A549 (cell line): ENCODE measurements around the gene MCIDAS. TPM values are rescaled to one million over a fixed set of nuclear protein-coding genes. Genes with fewer than 3 reads are reported as not detected.

Experiments
- ATAC-seq, 2 experiments: fragments of 200-7000 bp in 1 of 2; fragments of >200 bp in 1 of 2; cut with Nextera tagmentation in 1 of 2; cut with Tn5 transposase in 1 of 2; 3 replicates each; pipeline versions ENCODE4 v1.8.0 to v1.9.1; 2018 to 2020; ENCODE audit warnings: mild to moderate bottlenecking in 1 of 2, moderate library complexity in 1 of 2
- CTCF ChIA-PET: fragments of 300-600 bp; sonication (Branson Sonifier 250); formaldehyde crosslinking; extraction: SDS; loops from one replicate; lab custom pipeline; 2021; ENCODE audit warnings: antibody characterized with exemption, inconsistent platforms; lab: Yijun Ruan, JAX
- POLR2A ChIA-PET: fragments of 350-600 bp; formaldehyde crosslinking; extraction: SDS; loops from one replicate; lab custom pipeline; 2021; ENCODE audit warnings: antibody characterized with exemption, inconsistent platforms; lab: Yijun Ruan, JAX
- DNase-seq, 2 experiments: peaks; one replicate each; pipeline versions ENCODE4 v3.0.0 to v3.0.0-alpha.2; 2011 to 2016; ENCODE audit warnings: low read depth in 1 of 2, low spot score in 1 of 2
- FAIRE-seq: peaks from 2 replicates; lab custom pipeline; 2011; peaks lifted over from hg19 to GRCh38; lab: Jason Lieb, UNC
- H3K27ac ChIP-seq, 2 experiments: fragments of >200 bp; sonication (Bioruptor Twin); formaldehyde crosslinking; 3 replicates each; pipeline ENCODE4 v1.5.1; 2016 to 2017
- H3K4me1 ChIP-seq: fragments of >200 bp; sonication (Bioruptor Twin); formaldehyde crosslinking; 3 replicates; pipeline ENCODE4 v1.6.1; 2016
- H3K4me2 ChIP-seq: fragments of >200 bp; sonication (Bioruptor Twin); formaldehyde crosslinking; 3 replicates; pipeline ENCODE4 v1.6.1; 2016
- H3K4me3 ChIP-seq: fragments of >200 bp; sonication (Bioruptor Twin); formaldehyde crosslinking; 3 replicates; pipeline ENCODE4 v1.5.1; 2016
- H3K9me3 ChIP-seq: fragments of >200 bp; sonication (Bioruptor Twin); formaldehyde crosslinking; 3 replicates; pipeline ENCODE4 v1.6.1; 2016
- CBX2 ChIP-seq: fragments of 200-600 bp; sonication (generic); IDR thresholded peaks from 2 replicates; pipeline ENCODE4 v1.6.1; 2016; ENCODE audit warnings: low read depth, mild to moderate bottlenecking, borderline replicate concordance
- CHD2 ChIP-seq: fragments of 150-350 bp; IDR thresholded peaks from 2 replicates; pipeline ENCODE4 v1.6.1; 2014; ENCODE audit warnings: low read length; ENCODE audit not compliant: partially characterized antibody
- CHD4 ChIP-seq: fragments of 200-600 bp; sonication (generic); IDR thresholded peaks from 2 replicates; pipeline ENCODE4 v1.6.1; 2016; ENCODE audit warnings: antibody characterized with exemption, mild to moderate bottlenecking, borderline replicate concordance
- FOSB ChIP-seq: fragments of 250-450 bp; sonication (Bioruptor Pico); IDR thresholded peaks from 2 replicates; pipeline ENCODE4 v1.5.0; 2020; ENCODE audit warnings: mild to moderate bottlenecking, moderate library complexity
- GATA3 ChIP-seq: IDR thresholded peaks from 2 replicates; pipeline ENCODE4 v1.6.1; 2012; ENCODE audit warnings: borderline replicate concordance
- HOXB5 ChIP-seq: fragments of 250-450 bp; sonication (Bioruptor Pico); IDR thresholded peaks from 2 replicates; pipeline ENCODE4 v1.5.0; 2020; ENCODE audit warnings: mild to moderate bottlenecking, moderate library complexity
- JUN ChIP-seq, 2 experiments: fragments of >200 bp; sonication (Bioruptor Twin); formaldehyde crosslinking; IDR thresholded peaks; 2 replicates in 1 of 2; 3 replicates in 1 of 2; pipeline ENCODE4 v1.6.1; 2016 to 2017
- JUNB ChIP-seq: fragments of >200 bp; sonication (Bioruptor Twin); formaldehyde crosslinking; IDR thresholded peaks from 2 replicates; pipeline ENCODE4 v1.6.1; 2016
- NFE2L2 ChIP-seq: fragments of 150-350 bp; conservative IDR thresholded peaks from 2 replicates; pipeline ENCODE4 v1.6.1; 2014; ENCODE audit warnings: low read length
- POLR2A ChIP-seq: IDR thresholded peaks from 2 replicates; pipeline ENCODE4 v1.6.1; 2012; ENCODE audit warnings: mild to moderate bottlenecking, low read length
- POLR2AphosphoS2 ChIP-seq: conservative IDR thresholded peaks from 2 replicates; pipeline ENCODE4 v1.6.1; 2012; ENCODE audit warnings: low read length, improper control_type of control experiment, inconsistent platforms
- RAD21 ChIP-seq, 2 experiments: fragments of >200 bp in 1 of 2; sonication (Bioruptor Twin) in 1 of 2; formaldehyde crosslinking in 1 of 2; IDR thresholded peaks in 1 of 2; conservative IDR thresholded peaks in 1 of 2; 2 replicates in 1 of 2; 3 replicates in 1 of 2; pipeline ENCODE4 v1.6.1; 2012 to 2018; ENCODE audit warnings: inconsistent platforms in 1 of 2
- RCOR1 ChIP-seq: fragments of 150-350 bp; IDR thresholded peaks from 2 replicates; pipeline ENCODE4 v1.6.1; 2014; ENCODE audit warnings: antibody characterized with exemption, low read length, low read depth
- RFX5 ChIP-seq: fragments of 450-650 bp; IDR thresholded peaks from 2 replicates; pipeline ENCODE4 v1.7.1; 2014; ENCODE audit warnings: antibody characterized with exemption, mild to moderate bottlenecking, moderate library complexity
- RNF2 ChIP-seq: fragments of 200-600 bp; sonication (generic); IDR thresholded peaks from 2 replicates; pipeline ENCODE4 v1.6.1; 2016; ENCODE audit warnings: low read depth, mild to moderate bottlenecking, antibody characterized with exemption, moderate library complexity, borderline replicate concordance
- TP53 ChIP-seq: fragments of 250-450 bp; sonication (Bioruptor Pico); IDR thresholded peaks from 2 replicates; pipeline ENCODE4 v1.5.0; 2021; ENCODE audit warnings: mild to moderate bottlenecking, moderate library complexity
- WGBS: methylation state at CpG from one replicate; pipeline ENCODE4 v1.1.6; 2017; ENCODE audit errors: missing lambda C conversion rate; 5-methylcytosine and 5-hydroxymethylcytosine counted together
- polyA plus RNA-seq, 4 experiments: library from polyadenylated mRNA; depleted of rRNA in 3 of 4; stranded (reverse); fragments of >200 nt; fragmentation: RNase III in 1 of 4; extraction: RNeasy Plus Mini Kit Qiagen cat#74134 plus additional on column Dnase treatment in 1 of 4; gene quantifications; 2 replicates in 3 of 4; 3 replicates in 1 of 4; pipeline ENCODE4 v1.2.3, GENCODE V29; 2011 to 2017
- TF ChIP-seq, protein P1 (sequence below): IDR thresholded peaks from 2 replicates; pipeline ENCODE4 v1.6.1; 2012; ENCODE audit warnings: low read depth, borderline replicate concordance
- TF ChIP-seq, protein P2 (sequence below): fragments of 200-600 bp; sonication (generic); IDR thresholded peaks from 2 replicates; pipeline ENCODE4 v1.6.1; 2016; ENCODE audit warnings: antibody characterized with exemption, mild to moderate bottlenecking, moderate library complexity
- TF ChIP-seq, protein P3 (sequence below): fragments of 150-350 bp; IDR thresholded peaks from 2 replicates; pipeline ENCODE4 v1.6.1; 2014; ENCODE audit warnings: low read depth, mild to moderate bottlenecking, low read length

Gene MCIDAS
- polyA plus RNA-seq, 2 of the 4 experiments (the other 2 are of a cell fraction) = 2.2 TPM

DNA sequence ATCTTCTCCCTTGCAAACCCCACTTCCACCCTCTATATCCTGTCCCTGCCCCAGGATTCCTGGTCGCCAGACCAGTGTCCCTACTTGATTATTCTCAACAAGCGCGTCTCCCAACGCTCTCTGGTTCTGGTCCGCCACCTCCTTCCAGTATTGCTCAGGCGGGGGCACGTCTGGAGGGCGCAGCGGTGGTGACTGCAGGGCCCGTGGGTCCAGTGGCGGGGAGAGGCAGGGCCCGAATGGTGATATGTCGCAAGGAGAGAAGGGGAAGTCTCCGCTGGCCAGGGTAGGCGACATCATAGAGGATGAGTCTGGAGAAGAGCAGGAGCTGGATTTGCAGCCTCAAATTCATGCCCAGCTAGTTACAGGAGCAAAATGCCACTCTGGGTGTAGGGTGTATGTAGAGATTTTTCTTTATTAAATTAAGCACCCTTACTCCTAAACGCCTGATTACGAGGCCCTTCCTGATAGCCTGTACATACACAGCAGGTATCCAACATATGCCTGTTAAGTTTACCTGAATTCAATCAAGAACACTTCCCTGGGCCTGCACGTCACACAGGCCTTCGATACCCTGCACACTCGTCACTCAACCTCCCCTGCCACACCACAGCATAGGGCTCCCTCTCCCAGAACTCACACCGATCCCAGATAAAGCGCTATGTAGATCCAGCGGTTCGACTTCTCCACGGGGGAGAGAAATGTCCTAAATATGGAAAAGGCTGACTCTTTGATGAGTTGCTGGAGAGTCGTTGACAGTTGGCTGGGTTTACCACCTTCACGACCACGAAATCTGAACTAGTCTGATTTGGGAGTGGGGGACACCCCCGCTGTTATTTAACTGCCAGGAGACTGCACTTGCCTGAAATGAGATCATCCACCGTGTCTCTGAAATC is 4.8 kb downstream of the MCIDAS start:
- no peak overlapping the region for H3K4me3 ChIP-seq
- ATAC-seq (no peak), FAIRE-seq (no peak), DNase-seq (no peak)
- H3K27ac ChIP-seq = no peak overlapping the region
- WGBS = 91% methylated on average over 30 of the region's 30 CpGs
- no peaks in the 10 kb centered on the region for H3K4me1 ChIP-seq
- H3K4me2 ChIP-seq = no peak overlapping the region
- H3K9me3 ChIP-seq = no peaks in the 10 kb centered on the region
- CTCF ChIA-PET = no interaction called here
- POLR2A ChIA-PET = no interaction called here
- no peak for TF ChIP-seq JUN (IDR thresholded peaks at IDR 0.05)
- TF ChIP-seq GATA3 = no peak

DNA sequence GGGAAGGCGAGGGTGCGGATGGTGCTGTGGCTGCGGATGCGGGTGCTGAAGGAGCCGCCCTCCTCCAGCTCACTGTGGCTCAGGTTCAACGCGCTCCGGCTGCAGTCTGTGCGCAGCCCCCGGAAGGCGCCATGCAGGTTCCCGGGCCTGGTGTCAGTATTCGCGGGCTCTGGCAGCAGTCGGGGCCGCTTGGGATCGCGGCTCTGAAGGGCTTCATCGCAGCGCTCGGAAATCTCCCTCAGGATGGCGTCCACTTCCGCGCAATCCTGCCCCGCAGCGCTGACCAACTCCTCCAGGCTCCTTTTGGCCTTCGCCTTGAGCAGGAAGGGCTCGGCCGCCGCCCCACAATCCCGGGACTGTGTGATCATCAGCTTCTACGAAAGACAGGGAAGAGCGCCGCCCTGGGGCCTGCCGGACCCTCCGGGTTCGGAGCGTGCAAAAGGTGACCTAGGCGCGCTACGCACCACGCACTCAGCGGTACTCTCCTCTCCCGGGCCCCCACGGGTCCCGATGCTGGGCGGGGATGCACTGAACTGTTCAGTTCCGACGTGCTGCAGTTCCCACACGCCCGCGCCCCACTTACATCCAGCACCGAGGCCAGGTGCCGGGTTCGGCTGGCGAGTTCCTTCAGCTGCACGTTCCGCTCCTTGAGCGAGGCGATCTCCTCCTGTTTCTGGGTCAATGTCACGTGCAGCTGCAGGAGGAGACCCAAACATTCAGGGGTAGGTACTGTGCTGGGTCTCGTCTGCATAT is 6.5 kb downstream of the MCIDAS start:
- TF ChIP-seq CHD4 (no peak), TP53 (no peak), RCOR1 (no peak), JUN (IDR thresholded peaks at IDR 0.05) (no peak), RFX5 (no peak), POLR2A (no peak), FOSB (CRISPR knock-in tag) (no peak), RAD21 (conservative IDR thresholded peaks at IDR 0.05 in 1 of 2, IDR thresholded peaks at IDR 0.05 in 1 of 2) (no peak), CHD2 (no peak), POLR2AphosphoS2 (no peak), CBX2 (no peak), JUNB (no peak), HOXB5 (CRISPR knock-in tag) (no peak), NFE2L2 (no peak), RNF2 (no peak)
- TF ChIP-seq, protein P1, sequence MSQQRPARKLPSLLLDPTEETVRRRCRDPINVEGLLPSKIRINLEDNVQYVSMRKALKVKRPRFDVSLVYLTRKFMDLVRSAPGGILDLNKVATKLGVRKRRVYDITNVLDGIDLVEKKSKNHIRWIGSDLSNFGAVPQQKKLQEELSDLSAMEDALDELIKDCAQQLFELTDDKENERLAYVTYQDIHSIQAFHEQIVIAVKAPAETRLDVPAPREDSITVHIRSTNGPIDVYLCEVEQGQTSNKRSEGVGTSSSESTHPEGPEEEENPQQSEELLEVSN = no peak
- TF ChIP-seq, protein P2, sequence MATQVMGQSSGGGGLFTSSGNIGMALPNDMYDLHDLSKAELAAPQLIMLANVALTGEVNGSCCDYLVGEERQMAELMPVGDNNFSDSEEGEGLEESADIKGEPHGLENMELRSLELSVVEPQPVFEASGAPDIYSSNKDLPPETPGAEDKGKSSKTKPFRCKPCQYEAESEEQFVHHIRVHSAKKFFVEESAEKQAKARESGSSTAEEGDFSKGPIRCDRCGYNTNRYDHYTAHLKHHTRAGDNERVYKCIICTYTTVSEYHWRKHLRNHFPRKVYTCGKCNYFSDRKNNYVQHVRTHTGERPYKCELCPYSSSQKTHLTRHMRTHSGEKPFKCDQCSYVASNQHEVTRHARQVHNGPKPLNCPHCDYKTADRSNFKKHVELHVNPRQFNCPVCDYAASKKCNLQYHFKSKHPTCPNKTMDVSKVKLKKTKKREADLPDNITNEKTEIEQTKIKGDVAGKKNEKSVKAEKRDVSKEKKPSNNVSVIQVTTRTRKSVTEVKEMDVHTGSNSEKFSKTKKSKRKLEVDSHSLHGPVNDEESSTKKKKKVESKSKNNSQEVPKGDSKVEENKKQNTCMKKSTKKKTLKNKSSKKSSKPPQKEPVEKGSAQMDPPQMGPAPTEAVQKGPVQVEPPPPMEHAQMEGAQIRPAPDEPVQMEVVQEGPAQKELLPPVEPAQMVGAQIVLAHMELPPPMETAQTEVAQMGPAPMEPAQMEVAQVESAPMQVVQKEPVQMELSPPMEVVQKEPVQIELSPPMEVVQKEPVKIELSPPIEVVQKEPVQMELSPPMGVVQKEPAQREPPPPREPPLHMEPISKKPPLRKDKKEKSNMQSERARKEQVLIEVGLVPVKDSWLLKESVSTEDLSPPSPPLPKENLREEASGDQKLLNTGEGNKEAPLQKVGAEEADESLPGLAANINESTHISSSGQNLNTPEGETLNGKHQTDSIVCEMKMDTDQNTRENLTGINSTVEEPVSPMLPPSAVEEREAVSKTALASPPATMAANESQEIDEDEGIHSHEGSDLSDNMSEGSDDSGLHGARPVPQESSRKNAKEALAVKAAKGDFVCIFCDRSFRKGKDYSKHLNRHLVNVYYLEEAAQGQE = no peak
- TF ChIP-seq, protein P3, sequence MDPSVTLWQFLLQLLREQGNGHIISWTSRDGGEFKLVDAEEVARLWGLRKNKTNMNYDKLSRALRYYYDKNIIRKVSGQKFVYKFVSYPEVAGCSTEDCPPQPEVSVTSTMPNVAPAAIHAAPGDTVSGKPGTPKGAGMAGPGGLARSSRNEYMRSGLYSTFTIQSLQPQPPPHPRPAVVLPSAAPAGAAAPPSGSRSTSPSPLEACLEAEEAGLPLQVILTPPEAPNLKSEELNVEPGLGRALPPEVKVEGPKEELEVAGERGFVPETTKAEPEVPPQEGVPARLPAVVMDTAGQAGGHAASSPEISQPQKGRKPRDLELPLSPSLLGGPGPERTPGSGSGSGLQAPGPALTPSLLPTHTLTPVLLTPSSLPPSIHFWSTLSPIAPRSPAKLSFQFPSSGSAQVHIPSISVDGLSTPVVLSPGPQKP = no peak
- TF ChIP-seq, all 56 proteins: peak for 0
- CTCF ChIA-PET = no interaction called here
- WGBS = 89% methylated on average over 54 of the region's 62 CpGs
- FAIRE-seq (no peak), ATAC-seq (no peak), DNase-seq (no peak)
- no peak overlapping the region for H3K4me2 ChIP-seq
- POLR2A ChIA-PET = no interaction called here
- no peak overlapping the region for H3K4me3 ChIP-seq
- H3K4me1 ChIP-seq = no peaks in the 10 kb centered on the region
- no peaks in the 10 kb centered on the region for H3K9me3 ChIP-seq
- no peak overlapping the region for H3K27ac ChIP-seq
